ENCODE data around the gene CASKIN1.

- TF ChIP-seq CTCF (IDR thresholded peaks at IDR 0.05; ENCODE audit: low read length): no peak
- no peak for TF ChIP-seq EZH2 (IDR thresholded peaks at IDR 0.05; ENCODE audit: borderline replicate concordance, low read length)
Observed at GRCh38 chr16:2210386-2211365, 14.3 kb upstream of the CASKIN1 start, which contains the start of gene BRICD5.
